GM12891 (cell line): ENCODE results near the gene TRPV4.

Experiments
- POLR2A ChIP-seq: IDR thresholded peaks from 2 replicates; pipeline ENCODE4 v1.6.1; 2011; ENCODE audit warnings: low read depth, low read length, control low read depth
- POLR2AphosphoS5 ChIP-seq: IDR thresholded peaks from 2 replicates; pipeline ENCODE4 v1.6.1; 2011; ENCODE audit warnings: low read depth, low read length, control low read depth
- POU2F2 ChIP-seq: IDR thresholded peaks from 2 replicates; pipeline ENCODE4 v1.6.1; 2011; ENCODE audit warnings: low read depth, mild to moderate bottlenecking, control low read depth, low read length, moderate library complexity
- SPI1 ChIP-seq: IDR thresholded peaks from 2 replicates; pipeline ENCODE4 v1.6.1; 2011; ENCODE audit warnings: low read depth, low read length, control low read depth
- TAF1 ChIP-seq: IDR thresholded peaks from 2 replicates; pipeline ENCODE4 v1.6.1; 2011; ENCODE audit warnings: low read depth, low read length, control low read depth

DNA sequence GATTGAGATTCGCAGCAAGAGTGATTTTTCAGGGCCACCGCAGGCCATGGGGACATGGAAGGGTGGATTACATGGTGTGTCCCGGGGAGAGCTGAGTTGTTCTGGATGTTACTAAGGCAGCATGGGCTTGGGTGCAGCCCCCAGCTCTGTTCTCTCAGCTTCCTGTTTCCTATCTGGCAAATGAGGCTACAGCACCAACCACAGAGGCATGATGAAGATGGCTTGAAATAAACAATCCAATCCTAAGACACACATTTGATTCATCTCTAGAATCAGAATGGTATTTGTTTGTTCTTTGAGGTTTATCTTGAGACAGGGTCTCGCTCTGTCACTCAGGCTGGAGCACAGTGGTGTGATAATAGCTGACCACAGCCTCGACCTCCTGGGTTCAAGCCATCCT is 25.6 kb upstream of the TRPV4 start:
- TF ChIP-seq POLR2A (no peak), POLR2AphosphoS5 (no peak), POU2F2 (no peak), TAF1 (no peak), SPI1 (no peak)
